OCI-LY1 (cell line): ENCODE measurements around the gene RTP5.

Experiments
- H2AFZ ChIP-seq: fragments of 200-600 bp; sonication (generic), shearing (Covaris generic); 2 replicates; pipeline ENCODE4 v1.6.0; 2014; ENCODE audit warnings: antibody characterized with exemption, mild to moderate bottlenecking, low read length
- H3F3A ChIP-seq: fragments of 200-600 bp; sonication (generic), shearing (Covaris generic); 2 replicates; pipeline ENCODE4 v1.6.0; 2014; ENCODE audit warnings: mild to moderate bottlenecking, antibody characterized with exemption, low read length, moderate library complexity; ENCODE audit not compliant: insufficient read depth
- H3K27ac ChIP-seq: fragments of 200-600 bp; sonication (generic); 2 replicates; pipeline ENCODE4 v1.5.1; 2014; ENCODE audit warnings: low read length, mixed run types, mild to moderate bottlenecking, low read depth; ENCODE audit not compliant: poor library complexity, severe bottlenecking
- H3K27me3 ChIP-seq: fragments of 200-600 bp; sonication (generic); 2 replicates; pipeline ENCODE4 v1.6.0; 2014; ENCODE audit warnings: antibody characterized with exemption, mild to moderate bottlenecking, low read length, moderate library complexity; ENCODE audit not compliant: insufficient read depth
- H3K36me3 ChIP-seq: fragments of 200-600 bp; sonication (generic); 2 replicates; pipeline ENCODE4 v1.6.1; 2014; ENCODE audit warnings: mild to moderate bottlenecking, antibody characterized with exemption, low read length, moderate library complexity, mixed read lengths; ENCODE audit not compliant: insufficient read depth
- H3K4me1 ChIP-seq: fragments of 200-600 bp; sonication (generic); 2 replicates; pipeline ENCODE4 v1.5.1; 2014; ENCODE audit warnings: mild to moderate bottlenecking, low read length, moderate library complexity; ENCODE audit not compliant: insufficient read depth, severe bottlenecking
- H3K4me2 ChIP-seq: fragments of 200-600 bp; sonication (generic), shearing (Covaris generic); 2 replicates; pipeline ENCODE4 v1.6.1; 2014; ENCODE audit warnings: low read length
- H3K4me3 ChIP-seq: fragments of 200-600 bp; sonication (generic); 2 replicates; pipeline ENCODE4 v1.5.1; 2014; ENCODE audit warnings: low read length, low read depth, mild to moderate bottlenecking, mixed read lengths; ENCODE audit not compliant: poor library complexity, severe bottlenecking
- H3K79me2 ChIP-seq: fragments of 200-600 bp; shearing (Covaris generic); 2 replicates; pipeline ENCODE4 v1.6.1; 2016; ENCODE audit warnings: mixed run types, low read length, mixed read lengths; ENCODE audit not compliant: insufficient read depth
- H3K9ac ChIP-seq: fragments of 200-600 bp; sonication (generic), shearing (Covaris generic); 2 replicates; pipeline ENCODE4 v1.6.1; 2014; ENCODE audit warnings: mild to moderate bottlenecking, low read length, mixed read lengths
- H3K9me2 ChIP-seq: fragments of 200-600 bp; sonication (generic), shearing (Covaris generic); 2 replicates; pipeline ENCODE4 v1.6.1; 2014; ENCODE audit warnings: low read depth, mild to moderate bottlenecking, low read length, mixed read lengths
- H3K9me3 ChIP-seq: fragments of 200-600 bp; shearing (Covaris generic); 2 replicates; pipeline ENCODE4 v1.6.1; 2014; ENCODE audit warnings: low read length, mixed read lengths
- H4K20me1 ChIP-seq: fragments of 200-600 bp; sonication (generic), shearing (Covaris generic); 2 replicates; pipeline ENCODE4 v1.6.0; 2016; ENCODE audit warnings: mild to moderate bottlenecking, low read length; ENCODE audit not compliant: insufficient read depth
- EZH2 ChIP-seq: fragments of 200-600 bp; sonication (generic), shearing (Covaris generic); IDR thresholded peaks from 2 replicates; pipeline ENCODE4 v1.8.0; 2017; ENCODE audit warnings: borderline replicate concordance, mixed run types, mild to moderate bottlenecking, antibody characterized with exemption, low read length, moderate library complexity, mixed read lengths
- TF ChIP-seq, protein P1 (sequence below): fragments of 200-600 bp; sonication (generic), shearing (Covaris generic); IDR thresholded peaks from 2 replicates; pipeline ENCODE4 v1.5.1; 2017; ENCODE audit warnings: mild to moderate bottlenecking, antibody characterized with exemption, low read length, moderate library complexity, mixed read lengths

The RTP5 gene

DNA sequence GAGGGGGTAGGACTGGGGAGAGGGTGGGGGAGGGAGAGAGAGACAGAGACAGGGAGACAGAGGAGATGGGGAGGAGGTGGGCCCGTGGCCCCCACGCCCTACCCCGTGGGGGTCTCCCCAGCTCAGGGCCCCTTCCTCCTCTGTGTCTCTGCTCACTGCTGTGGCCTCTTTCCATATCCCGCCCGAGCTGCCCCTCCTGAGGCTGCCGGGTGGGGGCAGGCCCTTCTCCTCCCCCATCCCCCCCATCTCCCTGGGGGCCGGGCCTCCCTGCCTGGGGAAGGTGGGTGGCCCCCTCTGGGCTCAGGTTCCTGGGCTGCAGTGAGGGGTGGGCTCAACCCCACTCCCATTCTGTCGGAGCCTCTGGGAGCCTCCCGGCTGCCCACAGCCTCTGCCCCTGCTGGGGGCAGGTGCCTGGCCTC is 10.5 kb upstream of the RTP5 start:
- Histone ChIP-seq H3K79me2 (no peaks in the 10 kb centered on the region), H3K9me2 (no peaks in the 10 kb centered on the region), H4K20me1 (no peaks in the 10 kb centered on the region), H3K27me3 (peaks cover 5% of the 10 kb centered on the region; the same call in 1 of the 2 replicates), H3K4me1 (peaks cover 16% of the 10 kb centered on the region), H3K9me3 (no peaks in the 10 kb centered on the region), H3F3A (no peaks in the 10 kb centered on the region), H2AFZ (no peak overlapping the region), H3K9ac (no peak overlapping the region), H3K27ac (no peak overlapping the region), H3K4me2 (peak overlapping the region; percentile 43; the same call in 1 of the 2 replicates), H3K36me3 (no peaks in the 10 kb centered on the region), H3K4me3 (no peak overlapping the region)
- TF ChIP-seq, protein P1, sequence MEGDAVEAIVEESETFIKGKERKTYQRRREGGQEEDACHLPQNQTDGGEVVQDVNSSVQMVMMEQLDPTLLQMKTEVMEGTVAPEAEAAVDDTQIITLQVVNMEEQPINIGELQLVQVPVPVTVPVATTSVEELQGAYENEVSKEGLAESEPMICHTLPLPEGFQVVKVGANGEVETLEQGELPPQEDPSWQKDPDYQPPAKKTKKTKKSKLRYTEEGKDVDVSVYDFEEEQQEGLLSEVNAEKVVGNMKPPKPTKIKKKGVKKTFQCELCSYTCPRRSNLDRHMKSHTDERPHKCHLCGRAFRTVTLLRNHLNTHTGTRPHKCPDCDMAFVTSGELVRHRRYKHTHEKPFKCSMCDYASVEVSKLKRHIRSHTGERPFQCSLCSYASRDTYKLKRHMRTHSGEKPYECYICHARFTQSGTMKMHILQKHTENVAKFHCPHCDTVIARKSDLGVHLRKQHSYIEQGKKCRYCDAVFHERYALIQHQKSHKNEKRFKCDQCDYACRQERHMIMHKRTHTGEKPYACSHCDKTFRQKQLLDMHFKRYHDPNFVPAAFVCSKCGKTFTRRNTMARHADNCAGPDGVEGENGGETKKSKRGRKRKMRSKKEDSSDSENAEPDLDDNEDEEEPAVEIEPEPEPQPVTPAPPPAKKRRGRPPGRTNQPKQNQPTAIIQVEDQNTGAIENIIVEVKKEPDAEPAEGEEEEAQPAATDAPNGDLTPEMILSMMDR: no peak
- TF ChIP-seq EZH2: no peak

DNA sequence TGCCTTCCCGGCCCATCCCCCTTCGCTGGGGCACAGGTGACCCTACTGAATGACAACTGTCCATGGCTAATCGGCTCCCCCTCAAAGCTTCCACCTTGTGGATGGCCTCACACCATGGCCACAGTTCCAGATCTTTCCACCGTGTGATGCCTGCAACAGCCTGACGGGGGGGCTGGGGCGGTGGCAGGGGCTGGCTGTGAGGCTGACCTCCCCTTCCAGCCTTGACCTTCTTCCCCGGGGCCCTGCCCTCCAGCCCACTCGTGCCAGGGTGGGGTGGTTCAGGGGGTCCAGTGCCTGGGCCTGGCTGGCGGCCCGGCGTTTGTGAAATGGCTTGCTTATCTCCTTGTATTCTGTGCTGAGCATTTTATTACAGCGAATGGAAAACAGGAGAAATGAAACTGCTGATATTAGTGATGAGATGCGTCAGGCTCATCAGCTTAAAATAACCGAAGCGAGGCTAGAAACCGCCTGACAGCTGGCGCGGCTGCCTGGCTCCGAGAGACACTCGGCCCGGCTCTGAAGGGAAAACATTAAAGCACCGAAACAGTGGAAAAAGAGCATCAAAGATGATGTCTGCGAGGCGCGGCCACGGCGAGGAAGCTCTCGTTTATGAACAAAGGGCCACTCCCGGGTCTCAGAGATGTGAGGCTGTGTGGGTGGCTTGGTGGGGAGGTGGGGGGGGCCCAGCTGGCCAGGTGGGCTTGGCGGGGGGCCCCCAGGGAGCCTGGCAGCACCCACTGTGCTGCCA is 9.9 kb upstream of the RTP5 start:
- H3K4me2 ChIP-seq: peak overlapping the region; percentile 43
- H3K9ac ChIP-seq: no peak overlapping the region
- TF ChIP-seq, protein P1: 0 out of 2 replicates have a peak, but pooled peaks have one; percentile 24
- no peak for TF ChIP-seq EZH2
- H3K79me2 ChIP-seq: no peaks in the 10 kb centered on the region
- H4K20me1 ChIP-seq: no peaks in the 10 kb centered on the region
- no peaks in the 10 kb centered on the region for H3K9me3 ChIP-seq
- no peaks in the 10 kb centered on the region for H3K36me3 ChIP-seq
- peaks cover 16% of the 10 kb centered on the region for H3K4me1 ChIP-seq
- peaks cover 5% of the 10 kb centered on the region; the same call in 1 of the 2 replicates for H3K27me3 ChIP-seq
- no peak overlapping the region for H2AFZ ChIP-seq
- no peaks in the 10 kb centered on the region for H3F3A ChIP-seq
- H3K9me2 ChIP-seq: no peaks in the 10 kb centered on the region
- H3K27ac ChIP-seq: peak overlapping the region; percentile 41
- no peak overlapping the region for H3K4me3 ChIP-seq

DNA sequence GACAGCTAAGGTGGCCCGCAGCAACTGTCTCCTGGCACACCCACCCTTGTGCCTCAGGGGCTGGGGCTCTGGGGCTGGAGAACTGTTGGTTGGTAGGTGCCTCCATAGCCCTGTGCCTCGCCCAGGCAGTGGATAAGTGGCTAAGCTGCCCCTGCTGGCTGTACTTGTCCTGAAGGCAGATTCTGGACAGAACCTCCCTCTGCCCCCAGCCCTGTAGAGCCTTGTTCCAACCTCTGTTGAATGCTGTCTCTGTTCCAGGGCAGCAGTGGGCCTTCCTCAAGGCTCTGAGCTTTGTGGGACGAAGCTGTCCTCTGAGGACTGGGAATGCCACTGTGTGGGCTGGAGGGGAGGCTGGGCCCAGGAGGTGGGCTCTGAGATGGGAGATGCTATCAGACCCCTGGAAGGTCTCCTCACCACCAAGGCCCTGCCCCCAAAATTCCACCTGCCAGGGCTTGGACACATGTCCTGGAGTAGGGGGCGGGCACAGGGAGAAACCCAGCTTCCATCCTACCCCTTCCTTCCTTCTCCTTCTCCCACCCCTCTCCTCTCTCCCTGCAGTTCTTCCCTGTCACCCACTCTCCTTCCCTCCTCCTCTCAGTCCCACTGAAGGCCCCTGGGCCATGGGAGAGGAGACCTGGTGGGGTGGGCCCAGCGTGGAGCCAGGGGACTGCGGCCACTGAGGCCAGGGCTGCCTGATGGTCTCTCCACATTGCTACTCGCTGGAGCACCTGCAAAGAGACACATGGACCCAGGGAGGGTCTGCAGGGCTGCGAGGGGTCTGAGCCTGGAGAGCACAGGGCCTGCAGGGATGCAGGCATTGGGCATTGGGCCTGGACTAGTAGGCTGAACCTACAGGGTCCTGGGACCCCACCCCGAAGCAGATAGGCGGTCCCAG is 9.1 kb upstream of the RTP5 start:
- TF ChIP-seq EZH2: no peak
- TF ChIP-seq, protein P1: no peak
- Histone ChIP-seq H3K79me2 (no peaks in the 10 kb centered on the region), H3K4me3 (no peak overlapping the region), H3K36me3 (no peaks in the 10 kb centered on the region), H3K4me1 (peaks cover 16% of the 10 kb centered on the region), H3K9me2 (no peaks in the 10 kb centered on the region), H3K9ac (no peak overlapping the region), H2AFZ (no peak overlapping the region), H3K4me2 (peak overlapping the region; percentile 43; the same call in 1 of the 2 replicates), H3K9me3 (no peaks in the 10 kb centered on the region), H4K20me1 (no peaks in the 10 kb centered on the region), H3K27me3 (peaks cover 5% of the 10 kb centered on the region; the same call in 1 of the 2 replicates), H3F3A (no peaks in the 10 kb centered on the region), H3K27ac (peak overlapping the region; percentile 35)
